H1 (cell line): ENCODE data around the gene RPP25L. TPM values are rescaled to one million over a fixed set of nuclear protein-coding genes. Genes with fewer than 3 reads are reported as not detected.
A peak's percentile ranks its signal among the peaks of the same experiment; 100 is the strongest.

ENCODE experiments used
- CTCF ChIA-PET: fragments of 300-600 bp; sonication (Branson Sonifier 250); formaldehyde crosslinking; loops from one replicate; lab custom pipeline; 2021; ENCODE audit not compliant: partially characterized antibody; lab: Charles Lee
- POLR2A ChIA-PET: fragments of 300-600 bp; sonication (Branson Sonifier 250); formaldehyde crosslinking; loops from one replicate; lab custom pipeline; 2021; ENCODE audit warnings: inconsistent platforms; ENCODE audit not compliant: partially characterized antibody; lab: Charles Lee
- DNase-seq, 2 experiments: peaks; one replicate each; pipeline versions ENCODE4 v3.0.0 to v3.0.0-alpha.2; 2010 to 2022; ENCODE audit warnings: low spot score in 2 of 2, low read depth in 1 of 2, mixed read lengths in 1 of 2
- FAIRE-seq: peaks from 2 replicates; lab custom pipeline; 2011; peaks lifted over from hg19 to GRCh38; lab: Jason Lieb, UNC
- H2AFZ ChIP-seq: 2 replicates; pipeline ENCODE4 v1.8.1; 2012; ENCODE audit warnings: low read length, inconsistent platforms
- H2AK5ac ChIP-seq: 2 replicates; pipeline ENCODE4 v1.6.1; 2013; ENCODE audit warnings: low read depth, low read length
- H2BK120ac ChIP-seq: replicated peaks from 2 replicates; pipeline ENCODE3; 2013; ENCODE audit warnings: low read depth, low read length, inconsistent platforms
- H2BK12ac ChIP-seq: 2 replicates; pipeline ENCODE4 v1.6.1; 2013; ENCODE audit warnings: low read depth, low read length
- H2BK15ac ChIP-seq: 2 replicates; pipeline ENCODE4 v1.6.1; 2013; ENCODE audit warnings: low read length
- H2BK20ac ChIP-seq: 2 replicates; pipeline ENCODE4 v1.6.1; 2013; ENCODE audit warnings: low read length
- H2BK5ac ChIP-seq: 2 replicates; pipeline ENCODE4 v1.6.1; 2013; ENCODE audit warnings: low read depth, low read length
- H3K14ac ChIP-seq: 2 replicates; pipeline ENCODE4 v1.6.1; 2013; ENCODE audit warnings: inconsistent platforms; ENCODE audit not compliant: insufficient read length
- H3K18ac ChIP-seq: 2 replicates; pipeline ENCODE4 v1.6.1; 2013; ENCODE audit warnings: low read length; ENCODE audit errors: extremely low read depth
- H3K23ac ChIP-seq: 2 replicates; pipeline ENCODE4 v1.6.1; 2013; ENCODE audit warnings: inconsistent platforms; ENCODE audit not compliant: insufficient read length
- H3K23me2 ChIP-seq: 2 replicates; pipeline ENCODE4 v1.6.1; 2013; ENCODE audit warnings: low read depth, low read length
- H3K27ac ChIP-seq: 2 replicates; pipeline ENCODE4 v1.6.1; 2011; ENCODE audit warnings: low read depth, low read length, inconsistent platforms
- H3K27me3 ChIP-seq, 4 experiments: replicated peaks in 1 of 4; 1 replicate in 1 of 4; 2 replicates in 3 of 4; pipeline versions ENCODE4 v1.6.1 to v1.8.1; 2011 to 2013; ENCODE audit warnings: low read length in 3 of 4, mild to moderate bottlenecking in 3 of 4, inconsistent platforms in 2 of 4, mixed read lengths in 2 of 4, moderate library complexity in 1 of 4; ENCODE audit not compliant: control insufficient read depth in 3 of 4, insufficient read depth in 3 of 4; ENCODE audit errors: extremely low read depth in 1 of 4
- H3K36me3 ChIP-seq, 4 experiments: 2 replicates each; pipeline versions ENCODE4 v1.6.1 to v1.8.1; 2011 to 2013; ENCODE audit warnings: mild to moderate bottlenecking in 4 of 4, low read length in 3 of 4, moderate library complexity in 2 of 4, control low read depth in 1 of 4, inconsistent platforms in 1 of 4; ENCODE audit not compliant: insufficient read depth in 4 of 4, control insufficient read depth in 2 of 4
- H3K4ac ChIP-seq: replicated peaks from 2 replicates; pipeline ENCODE3; 2013; ENCODE audit warnings: low read length, low read depth, mixed read lengths, inconsistent platforms; ENCODE audit not compliant: insufficient read length
- H3K4me1 ChIP-seq, 4 experiments: replicated peaks in 1 of 4; 1 replicate in 1 of 4; 2 replicates in 3 of 4; pipeline versions ENCODE4 v1.6.1 to v1.8.1; 2011 to 2013; ENCODE audit warnings: low read length in 3 of 4, inconsistent platforms in 2 of 4, mixed read lengths in 1 of 4; ENCODE audit not compliant: insufficient read depth in 4 of 4, control insufficient read depth in 3 of 4
- H3K4me2 ChIP-seq, 2 experiments: 2 replicates each; pipeline versions ENCODE4 v1.6.1 to v1.8.1; 2011 to 2013; ENCODE audit warnings: low read depth in 2 of 2, low read length in 2 of 2, control low read depth in 1 of 2, inconsistent platforms in 1 of 2, mild to moderate bottlenecking in 1 of 2; ENCODE audit not compliant: insufficient read depth in 1 of 2
- H3K4me3 ChIP-seq, 4 experiments: fragments of 200-600, 300-600 bp in 1 of 4; sonication (generic), shearing (Covaris generic), sonication (Bioruptor Twin) in 1 of 4; 2 replicates each; pipeline versions ENCODE4 v1.5.1 to v1.8.1; 2011 to 2016; ENCODE audit warnings: low read length in 4 of 4, low read depth in 3 of 4, control low read depth in 2 of 4, inconsistent platforms in 2 of 4, mild to moderate bottlenecking in 2 of 4, mixed read lengths in 1 of 4, moderate library complexity in 1 of 4; ENCODE audit not compliant: insufficient read depth in 2 of 4; ENCODE audit errors: extremely low read depth in 1 of 4
- H3K56ac ChIP-seq: replicated peaks from 2 replicates; pipeline ENCODE3; 2013; ENCODE audit warnings: low read depth, mild to moderate bottlenecking, mixed read lengths, low read length, inconsistent platforms; ENCODE audit not compliant: insufficient read length
- H3K79me1 ChIP-seq: 2 replicates; pipeline ENCODE4 v1.6.1; 2013; ENCODE audit warnings: low read depth, low read length, control low read depth
- H3K79me2 ChIP-seq, 2 experiments: 2 replicates each; pipeline versions ENCODE4 v1.6.1 to v1.8.1; 2012 to 2013; ENCODE audit warnings: low read length in 2 of 2, mild to moderate bottlenecking in 2 of 2, inconsistent platforms in 1 of 2; ENCODE audit not compliant: insufficient read depth in 2 of 2, control insufficient read depth in 1 of 2
- H3K9ac ChIP-seq, 4 experiments: replicated peaks in 1 of 4; 1 replicate in 1 of 4; 2 replicates in 3 of 4; pipeline versions ENCODE4 v1.6.1 to v1.8.1; 2011 to 2013; ENCODE audit warnings: low read depth in 3 of 4, low read length in 3 of 4, control low read depth in 2 of 4, mild to moderate bottlenecking in 2 of 4, moderate library complexity in 2 of 4, inconsistent platforms in 1 of 4; ENCODE audit errors: extremely low read depth in 1 of 4
- H3K9me3 ChIP-seq, 2 experiments: 2 replicates each; pipeline versions ENCODE4 v1.6.1 to v1.8.1; 2012 to 2013; ENCODE audit warnings: mild to moderate bottlenecking in 2 of 2, moderate library complexity in 2 of 2, control low read depth in 1 of 2, inconsistent platforms in 1 of 2, low read depth in 1 of 2, low read length in 1 of 2, mixed read lengths in 1 of 2; ENCODE audit not compliant: insufficient read depth in 2 of 2
- H4K20me1 ChIP-seq, 2 experiments: replicated peaks in 1 of 2; 2 replicates each; pipeline versions ENCODE3 to v1.8.1; 2011 to 2013; ENCODE audit warnings: inconsistent platforms in 2 of 2, low read length in 2 of 2, mild to moderate bottlenecking in 1 of 2; ENCODE audit not compliant: insufficient read depth in 2 of 2, control insufficient read depth in 1 of 2
- H4K5ac ChIP-seq: 2 replicates; pipeline ENCODE4 v1.6.1; 2013; ENCODE audit warnings: low read length, low read depth, mixed read lengths, inconsistent platforms; ENCODE audit not compliant: insufficient read length
- H4K8ac ChIP-seq: 2 replicates; pipeline ENCODE4 v1.8.0; 2013; ENCODE audit warnings: mild to moderate bottlenecking, moderate library complexity, low read length, inconsistent platforms; ENCODE audit not compliant: insufficient read depth; ENCODE audit errors: extremely low read depth
- H4K91ac ChIP-seq: replicated peaks from 2 replicates; pipeline ENCODE3; 2013; ENCODE audit warnings: low read length, mixed read lengths, inconsistent platforms; ENCODE audit not compliant: insufficient read length
- CTBP2 ChIP-seq: IDR thresholded peaks from 2 replicates; pipeline ENCODE4 v1.7.0; 2011; ENCODE audit warnings: borderline replicate concordance, mild to moderate bottlenecking, moderate library complexity, mixed read lengths, low read length; ENCODE audit not compliant: insufficient read depth, insufficient read length
- EP300 ChIP-seq, 2 experiments: IDR thresholded peaks; 1 replicate in 1 of 2; 2 replicates in 1 of 2; pipeline ENCODE4 v1.6.1; 2011 to 2012; ENCODE audit warnings: low read depth in 2 of 2, low read length in 2 of 2, mild to moderate bottlenecking in 2 of 2, borderline replicate concordance in 1 of 2, inconsistent platforms in 1 of 2, moderate library complexity in 1 of 2
- GABPA ChIP-seq: IDR thresholded peaks from 2 replicates; pipeline ENCODE4 v1.6.1; 2011; ENCODE audit warnings: mild to moderate bottlenecking, low read length, moderate library complexity, borderline replicate concordance; ENCODE audit not compliant: insufficient read depth
- MAX ChIP-seq: IDR thresholded peaks from 2 replicates; pipeline ENCODE4 v1.6.1; 2012; ENCODE audit warnings: inconsistent platforms
- RAD21 ChIP-seq, 2 experiments: IDR thresholded peaks in 1 of 2; conservative IDR thresholded peaks in 1 of 2; 2 replicates each; pipeline ENCODE4 v1.6.1; 2011; ENCODE audit warnings: low read depth in 2 of 2, low read length in 2 of 2, improper control_type of control experiment in 1 of 2, inconsistent platforms in 1 of 2, mild to moderate bottlenecking in 1 of 2, moderate library complexity in 1 of 2
- SIX5 ChIP-seq: IDR thresholded peaks from 2 replicates; pipeline ENCODE4 v1.6.1; 2011; ENCODE audit warnings: mild to moderate bottlenecking, low read depth, low read length
- YY1 ChIP-seq: IDR thresholded peaks from 2 replicates; pipeline ENCODE4 v1.6.1; 2011; ENCODE audit warnings: low read depth, mild to moderate bottlenecking, low read length
- WGBS, 2 experiments: shearing (Covaris generic) in 1 of 2; methylation state at CpG; one replicate each; pipeline versions ENCODE4 v1.1.6 to v1.1.7; 2013 to 2015; ENCODE audit warnings: low lambda C conversion rate in 2 of 2, mixed read lengths in 2 of 2, inconsistent platforms in 1 of 2, low coverage in 1 of 2, missing lambda C conversion rate in 1 of 2; ENCODE audit not compliant: insufficient replicate concordance in 2 of 2, insufficient coverage in 1 of 2, insufficient read length in 1 of 2; ENCODE audit errors: extremely low coverage in 1 of 2, missing lambda C conversion rate in 1 of 2; 5-methylcytosine and 5-hydroxymethylcytosine counted together
- polyA plus RNA-seq, 7 experiments: library from polyadenylated mRNA; depleted of rRNA in 3 of 7; stranded (reverse) in 5 of 7; unstranded in 2 of 7; fragments of >200 nt in 5 of 7; fragments of 200-250 nt in 2 of 7; gene quantifications; 1 replicate in 5 of 7; 2 replicates in 1 of 7; 4 replicates in 1 of 7; pipeline versions ENCODE4 v1.2.1 to v1.2.3, GENCODE V29; 2011 to 2013; ENCODE audit warnings: missing spikeins in 2 of 7, mixed read lengths in 2 of 7
- total RNA-seq: library from RNA; stranded (reverse); fragmentation: NEBNext Ultra II Directional; extraction: Animal tissue kit (Norgen Biotek cat#: 25700); gene quantifications from 2 replicates; pipeline ENCODE4 v1.2.1, GENCODE V29; 2021
- TF ChIP-seq, protein P1 (sequence below), 3 experiments: IDR thresholded peaks; 1 replicate in 2 of 3; 2 replicates in 1 of 3; pipeline versions ENCODE4 v1.5.1 to v1.6.1; 2011; ENCODE audit warnings: low read length in 3 of 3, mild to moderate bottlenecking in 3 of 3, inconsistent platforms in 2 of 3, low read depth in 1 of 3, moderate library complexity in 1 of 3; ENCODE audit not compliant: insufficient read depth in 1 of 3; ENCODE audit errors: control extremely low read depth in 1 of 3

Gene RPP25L
- total and polyA plus RNA-seq, 2 of the 8 experiments (the other 6 are each of a cell fraction or from before 2014, with no cell fraction given) = 21.6 to 75.0 TPM

DNA sequence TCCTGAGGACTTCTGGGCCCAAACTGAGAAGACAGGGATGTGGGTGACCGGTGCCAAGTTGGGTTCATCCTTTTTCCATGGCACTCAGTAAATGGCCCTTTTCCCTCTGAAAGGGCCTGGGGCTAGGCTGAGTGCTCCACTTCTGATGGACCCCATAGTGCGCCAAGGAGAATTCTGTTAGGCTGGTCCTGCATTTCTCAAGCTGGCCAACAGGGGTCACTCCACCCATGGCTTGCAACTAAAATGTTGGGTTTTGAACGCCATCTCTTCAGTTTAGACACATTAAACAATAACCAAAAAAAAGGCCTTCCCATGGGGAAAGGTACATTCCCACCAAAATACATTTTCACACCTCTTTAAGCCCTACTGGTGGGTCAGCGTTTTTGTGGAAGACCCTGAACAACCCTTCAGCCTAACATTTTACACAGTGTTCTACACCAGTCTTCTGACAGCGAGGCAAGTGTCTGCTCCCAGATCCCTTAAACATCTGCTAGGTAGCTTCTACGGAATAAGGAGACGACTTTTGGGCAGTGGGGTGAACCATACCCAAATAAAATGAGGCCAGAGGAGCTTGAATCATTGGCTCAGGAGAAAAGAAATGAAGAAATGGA, 49.7 kb downstream of the RPP25L start:
- Histone ChIP-seq H3K23me2 (no peaks in the 10 kb centered on the region), H2AFZ (no peak overlapping the region), H3K27me3 (peaks cover 0 to 3% (median 1%) of the 10 kb centered on the region in 4 experiments; a peak in 3 of 7 replicates), H3K18ac (no peak overlapping the region), H3K14ac (no peak overlapping the region), H2BK120ac (no peak overlapping the region), H3K36me3 (no peaks in the 10 kb centered on the region), H3K27ac (no peak overlapping the region), H3K79me2 (no peaks in the 10 kb centered on the region), H3K4me1 (peaks cover 5 to 28% (median 18%) of the 10 kb centered on the region in 4 experiments), H3K4me2 (no peak overlapping the region), H3K9ac (no peak overlapping the region), H3K23ac (no peak overlapping the region), H4K8ac (no peak overlapping the region), H2BK15ac (no peak overlapping the region), H2BK12ac (no peak overlapping the region), H2AK5ac (no peak overlapping the region), H4K91ac (no peak overlapping the region), H3K4me3 (no peak overlapping the region), H3K9me3 (0 out of 4 replicates have a peak, but pooled peaks cover 0 to 3% of the 10 kb centered on the region in 2 experiments), H3K4ac (no peak overlapping the region), H2BK20ac (no peak overlapping the region), H4K20me1 (no peaks in the 10 kb centered on the region), H2BK5ac (no peak overlapping the region), H3K79me1 (no peaks in the 10 kb centered on the region), H3K56ac (no peak overlapping the region), H4K5ac (no peak overlapping the region)
- peak; percentile 81 for FAIRE-seq
- 64% methylated on average over 7 of the region's 7 CpGs; no CpG with 5 or more reads in 1 of the 2 experiments for WGBS, 2 experiments
- peak in 1 of 2 experiments; percentile 87 for DNase-seq
- ChIA-PET CTCF (interaction anchor here (0.6 to 11.9 kb wide), 38 partner anchors 8 to 339 kb away, joined by 3 to 241 read pairs (median 6); partner anchors contain the start of genes CNTFR, DCTN3 and SIGMAR1), POLR2A (interaction anchor here (1.0 to 1.6 kb wide), 4 partner anchors 15 to 30 kb away, joined by 3 to 6 read pairs (median 4); no protein-coding TSS in a partner anchor)
- TF ChIP-seq, protein P1, sequence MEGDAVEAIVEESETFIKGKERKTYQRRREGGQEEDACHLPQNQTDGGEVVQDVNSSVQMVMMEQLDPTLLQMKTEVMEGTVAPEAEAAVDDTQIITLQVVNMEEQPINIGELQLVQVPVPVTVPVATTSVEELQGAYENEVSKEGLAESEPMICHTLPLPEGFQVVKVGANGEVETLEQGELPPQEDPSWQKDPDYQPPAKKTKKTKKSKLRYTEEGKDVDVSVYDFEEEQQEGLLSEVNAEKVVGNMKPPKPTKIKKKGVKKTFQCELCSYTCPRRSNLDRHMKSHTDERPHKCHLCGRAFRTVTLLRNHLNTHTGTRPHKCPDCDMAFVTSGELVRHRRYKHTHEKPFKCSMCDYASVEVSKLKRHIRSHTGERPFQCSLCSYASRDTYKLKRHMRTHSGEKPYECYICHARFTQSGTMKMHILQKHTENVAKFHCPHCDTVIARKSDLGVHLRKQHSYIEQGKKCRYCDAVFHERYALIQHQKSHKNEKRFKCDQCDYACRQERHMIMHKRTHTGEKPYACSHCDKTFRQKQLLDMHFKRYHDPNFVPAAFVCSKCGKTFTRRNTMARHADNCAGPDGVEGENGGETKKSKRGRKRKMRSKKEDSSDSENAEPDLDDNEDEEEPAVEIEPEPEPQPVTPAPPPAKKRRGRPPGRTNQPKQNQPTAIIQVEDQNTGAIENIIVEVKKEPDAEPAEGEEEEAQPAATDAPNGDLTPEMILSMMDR (IDR thresholded peaks at IDR 0.05; ENCODE audit: control extremely low read depth in 1 of 3, insufficient read depth in 1 of 3, low read depth in 1 of 3, low read length in 3 of 3) = peak in 2 of 3 experiments; percentile 70 to 89; a peak in 3 of 4 replicates
- TF ChIP-seq SIX5 (no peak), RAD21 (IDR thresholded peaks at IDR 0.05 in 1 of 2, conservative IDR thresholded peaks at IDR 0.05 in 1 of 2; ENCODE audit: low read depth in 2 of 2, low read length in 2 of 2) (peak; percentile 73 to 79), EP300 (IDR thresholded peaks at IDR 0.05; ENCODE audit: borderline replicate concordance in 1 of 2, low read depth in 2 of 2, low read length in 2 of 2) (no peak), MAX (no peak), GABPA (no peak), YY1 (no peak), CTBP2 (no peak)
